Suprapubic skin (tissue), 4 donors: ENCODE results near the gene PPP2R3A. TPM values are rescaled to one million over a fixed set of nuclear protein-coding genes. Genes with fewer than 3 reads are reported as not detected.

Experiments
- DNase-seq, 2 donors: peaks; one replicate each; pipeline ENCODE4 v3.0.0-alpha.2; 2019; ENCODE audit warnings: low spot score in 2 of 2
- H3K27ac ChIP-seq: fragments of 200-600 bp; sonication (generic); one replicate; pipeline ENCODE4 v1.5.1; 2019
- H3K27me3 ChIP-seq: fragments of 200-600 bp; sonication (generic); one replicate; pipeline ENCODE4 v1.5.1; 2019
- H3K36me3 ChIP-seq: fragments of 200-600 bp; sonication (generic); one replicate; pipeline ENCODE4 v1.5.1; 2019
- H3K4me1 ChIP-seq: fragments of 200-600 bp; sonication (generic); one replicate; pipeline ENCODE4 v1.5.1; 2019
- H3K4me3 ChIP-seq: fragments of 200-600 bp; sonication (generic); one replicate; pipeline ENCODE4 v1.5.1; 2019; ENCODE audit warnings: mild to moderate bottlenecking
- H3K9me3 ChIP-seq: fragments of 200-600 bp; sonication (generic); one replicate; pipeline ENCODE4 v1.5.1; 2019
- EP300 ChIP-seq: sonication (generic); formaldehyde crosslinking; IDR thresholded peaks from one replicate; pipeline ENCODE4 v1.6.1; 2017; ENCODE audit warnings: antibody characterized with exemption
- POLR2A ChIP-seq, 2 donors: fragments of 450-650 bp; IDR thresholded peaks; one replicate each; pipeline ENCODE4 v1.6.1; 2017; ENCODE audit warnings: antibody characterized with exemption in 2 of 2, mild to moderate bottlenecking in 2 of 2, moderate library complexity in 2 of 2
- POLR2AphosphoS5 ChIP-seq, 3 donors: sonication (generic); formaldehyde crosslinking; IDR thresholded peaks; one replicate each; pipeline ENCODE4 v1.6.1; 2017; ENCODE audit warnings: antibody characterized with exemption in 3 of 3
- WGBS: methylation state at CpG from one replicate; pipeline ENCODE4 v1.1.5; 2018; 5-methylcytosine and 5-hydroxymethylcytosine counted together
- total RNA-seq, 4 donors: library from RNA; depleted of rRNA; stranded (reverse); fragments of >200 nt; gene quantifications; one replicate each; pipeline ENCODE4 v1.1.0, GENCODE V29; 2016
- TF ChIP-seq, protein P1 (sequence below), 2 donors: fragments of 200-600 bp in 1 of 2; fragments of 450-650 bp in 1 of 2; sonication (generic) in 1 of 2; IDR thresholded peaks; one replicate each; pipeline ENCODE4 v1.5.1; 2016 to 2019; ENCODE audit warnings: antibody characterized with exemption in 2 of 2, mild to moderate bottlenecking in 1 of 2, moderate library complexity in 1 of 2

Gene PPP2R3A
- total RNA-seq, 4 donors from 2014 or later: 51.2 to 71.7 (median 52.9) TPM

DNA sequence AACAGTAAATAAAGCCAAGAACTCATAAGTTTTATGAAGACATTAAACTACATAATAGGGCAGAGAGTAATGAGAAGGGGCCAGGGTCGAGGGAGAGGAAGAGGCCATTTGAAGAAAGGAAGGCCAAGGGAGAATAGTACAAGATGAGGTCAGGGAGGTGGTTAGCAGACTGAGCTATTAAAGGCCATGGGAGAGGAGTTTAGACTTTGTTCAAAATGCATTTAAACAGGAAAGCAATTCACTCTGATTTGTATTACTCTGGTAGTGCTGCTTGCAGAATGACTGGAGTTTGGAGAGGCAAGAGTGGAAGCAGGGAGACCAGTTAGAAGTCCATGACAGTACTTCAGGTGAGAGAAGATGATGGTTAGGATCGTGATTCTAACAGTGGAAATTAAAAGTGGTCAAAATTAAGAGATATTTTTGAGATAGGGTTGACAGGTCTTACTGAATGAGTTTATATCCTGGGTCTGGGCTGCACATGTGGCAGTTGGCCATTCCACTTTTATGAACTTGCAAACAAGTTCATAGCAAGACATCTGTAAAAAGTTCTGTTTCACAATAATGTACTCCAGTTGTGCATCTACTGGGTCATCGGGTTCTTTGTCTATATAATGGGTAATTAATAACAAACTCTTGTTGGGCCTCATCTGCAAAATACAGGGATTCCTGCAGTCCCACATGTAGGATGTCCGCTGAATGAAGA is 16.3 kb downstream of the PPP2R3A start:
- WGBS: 70% methylated on average over 4 of the region's 4 CpGs
- no peak for DNase-seq
- Histone ChIP-seq H3K4me1 (peaks cover 13% of the 10 kb centered on the region), H3K27ac (no peak overlapping the region), H3K36me3 (no peaks in the 10 kb centered on the region), H3K4me3 (no peak overlapping the region), H3K9me3 (no peaks in the 10 kb centered on the region), H3K27me3 (no peaks in the 10 kb centered on the region)
- no peak for TF ChIP-seq EP300
- TF ChIP-seq, protein P1, sequence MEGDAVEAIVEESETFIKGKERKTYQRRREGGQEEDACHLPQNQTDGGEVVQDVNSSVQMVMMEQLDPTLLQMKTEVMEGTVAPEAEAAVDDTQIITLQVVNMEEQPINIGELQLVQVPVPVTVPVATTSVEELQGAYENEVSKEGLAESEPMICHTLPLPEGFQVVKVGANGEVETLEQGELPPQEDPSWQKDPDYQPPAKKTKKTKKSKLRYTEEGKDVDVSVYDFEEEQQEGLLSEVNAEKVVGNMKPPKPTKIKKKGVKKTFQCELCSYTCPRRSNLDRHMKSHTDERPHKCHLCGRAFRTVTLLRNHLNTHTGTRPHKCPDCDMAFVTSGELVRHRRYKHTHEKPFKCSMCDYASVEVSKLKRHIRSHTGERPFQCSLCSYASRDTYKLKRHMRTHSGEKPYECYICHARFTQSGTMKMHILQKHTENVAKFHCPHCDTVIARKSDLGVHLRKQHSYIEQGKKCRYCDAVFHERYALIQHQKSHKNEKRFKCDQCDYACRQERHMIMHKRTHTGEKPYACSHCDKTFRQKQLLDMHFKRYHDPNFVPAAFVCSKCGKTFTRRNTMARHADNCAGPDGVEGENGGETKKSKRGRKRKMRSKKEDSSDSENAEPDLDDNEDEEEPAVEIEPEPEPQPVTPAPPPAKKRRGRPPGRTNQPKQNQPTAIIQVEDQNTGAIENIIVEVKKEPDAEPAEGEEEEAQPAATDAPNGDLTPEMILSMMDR (IDR thresholded peaks at IDR 0.05): no peak
- no peak for TF ChIP-seq POLR2A (IDR thresholded peaks at IDR 0.05)
- no peak for TF ChIP-seq POLR2AphosphoS5 (IDR thresholded peaks at IDR 0.05)

DNA sequence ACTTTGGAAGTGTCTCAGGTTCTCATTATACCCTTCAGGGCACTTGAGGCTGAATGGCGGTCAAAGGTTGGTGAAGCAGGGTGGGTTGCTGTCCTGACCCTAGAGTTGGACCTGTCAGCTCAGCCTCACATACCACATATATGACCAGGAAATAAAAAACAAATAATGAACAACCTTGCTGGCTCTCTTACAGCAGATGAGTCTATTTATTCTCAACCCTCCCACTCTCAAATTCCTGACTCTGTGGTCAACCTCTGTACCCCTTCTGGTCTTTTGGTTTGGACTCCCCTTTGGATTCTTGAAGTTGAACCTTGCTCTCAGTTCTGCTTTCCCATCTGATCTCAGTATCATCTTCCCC is 16.9 kb downstream of the PPP2R3A start:
- TF ChIP-seq POLR2A (IDR thresholded peaks at IDR 0.05): no peak
- no peak for TF ChIP-seq POLR2AphosphoS5 (IDR thresholded peaks at IDR 0.05)
- TF ChIP-seq, protein P1 (IDR thresholded peaks at IDR 0.05): no peak
- no peak for TF ChIP-seq EP300

DNA sequence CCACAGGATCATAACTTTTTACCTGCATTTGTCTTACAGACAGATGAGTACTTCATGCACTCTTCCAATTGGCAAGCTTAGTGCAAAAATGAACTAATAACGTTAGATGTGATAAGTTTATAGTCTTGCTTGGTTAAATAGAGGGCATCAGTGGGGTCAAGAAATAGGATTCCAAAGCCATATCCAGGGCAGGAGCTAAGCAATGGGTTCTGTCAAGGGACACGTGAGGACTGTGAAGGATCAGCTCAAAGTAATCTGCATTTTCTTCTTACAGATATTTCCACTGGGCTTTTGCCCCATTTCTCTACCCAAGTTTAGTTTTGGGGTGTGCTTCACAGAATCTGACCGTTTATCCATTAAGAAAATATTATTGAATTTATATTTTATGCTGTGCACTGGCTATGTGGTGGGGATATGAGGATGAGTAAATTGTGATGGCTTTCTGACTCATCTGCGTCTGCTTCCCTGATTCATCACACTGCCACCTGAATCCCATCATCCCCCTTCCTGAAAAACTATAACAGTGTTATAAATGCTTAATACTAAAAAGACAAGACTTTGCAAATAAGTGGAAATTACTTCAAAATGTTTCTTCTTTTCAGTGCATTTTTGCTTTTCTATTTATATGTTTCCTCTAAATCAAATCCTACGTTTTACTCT is 17.5 kb downstream of the PPP2R3A start:
- no peaks in the 10 kb centered on the region for H3K27me3 ChIP-seq
- H3K4me3 ChIP-seq: no peak overlapping the region
- peaks cover 13% of the 10 kb centered on the region for H3K4me1 ChIP-seq
- TF ChIP-seq POLR2AphosphoS5 (IDR thresholded peaks at IDR 0.05) (no peak), POLR2A (IDR thresholded peaks at IDR 0.05) (no peak), EP300 (no peak)
- TF ChIP-seq, protein P1 (IDR thresholded peaks at IDR 0.05): no peak
- 63% methylated on average over 5 of the region's 5 CpGs for WGBS
- no peaks in the 10 kb centered on the region for H3K36me3 ChIP-seq
- no peak for DNase-seq
- H3K27ac ChIP-seq: no peak overlapping the region
- H3K9me3 ChIP-seq: no peaks in the 10 kb centered on the region

More for the DNA sequence above, 16.9 kb downstream of the PPP2R3A start:
- DNase-seq: no peak
- Histone ChIP-seq H3K36me3 (no peaks in the 10 kb centered on the region), H3K4me1 (peaks cover 13% of the 10 kb centered on the region), H3K4me3 (no peak overlapping the region), H3K27me3 (no peaks in the 10 kb centered on the region), H3K27ac (no peak overlapping the region), H3K9me3 (no peaks in the 10 kb centered on the region)
- WGBS: 100% methylated on average over 1 of the region's 1 CpG

DNA sequence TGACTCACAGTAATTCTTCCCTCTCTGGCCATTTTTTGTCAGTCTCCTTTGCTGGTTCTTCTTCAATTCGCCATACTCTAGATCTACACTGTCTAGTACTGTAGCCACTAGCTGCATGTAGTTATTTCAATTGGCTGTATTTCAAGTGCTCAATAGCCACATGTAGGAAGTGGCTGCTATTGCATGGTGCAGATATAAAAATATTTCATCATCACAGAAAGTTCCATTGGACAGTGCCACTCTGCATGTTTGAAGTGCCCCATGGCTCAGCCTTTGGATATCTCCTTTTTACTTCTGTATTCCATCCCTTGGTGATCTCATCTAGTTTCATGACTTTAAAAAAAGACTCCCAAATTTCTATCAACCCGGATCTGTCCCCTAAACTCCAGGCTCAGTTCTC is 22.1 kb downstream of the PPP2R3A start:
- WGBS: 96% methylated on average over 2 of the region's 2 CpGs
- TF ChIP-seq POLR2AphosphoS5 (IDR thresholded peaks at IDR 0.05) (no peak), POLR2A (IDR thresholded peaks at IDR 0.05) (no peak), EP300 (no peak)
- TF ChIP-seq, protein P1 (IDR thresholded peaks at IDR 0.05): no peak
- H3K4me1 ChIP-seq: peaks cover 10% of the 10 kb centered on the region

DNA sequence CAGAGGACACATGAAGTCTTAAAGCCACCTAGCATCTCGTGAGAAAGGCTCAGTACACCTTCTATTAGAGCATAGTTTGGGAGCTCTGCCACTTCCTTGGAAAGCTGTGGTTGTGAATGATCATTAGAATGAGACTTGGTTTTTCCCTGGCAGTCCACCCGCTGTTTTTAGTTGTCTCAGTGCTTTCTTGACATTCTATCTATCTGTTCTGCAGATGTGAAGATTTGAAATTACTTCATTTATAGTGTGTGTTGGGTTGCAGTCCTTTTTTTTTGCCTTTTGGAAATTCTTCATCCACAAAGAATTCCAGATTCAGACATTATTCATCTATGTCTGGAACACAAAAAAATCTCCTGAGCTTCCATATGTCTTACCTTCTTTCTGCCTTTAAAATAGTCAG is 23.7 kb downstream of the PPP2R3A start:
- H3K27ac ChIP-seq: no peak overlapping the region
- no peak for DNase-seq
- H3K9me3 ChIP-seq: no peaks in the 10 kb centered on the region
- 40% methylated on average over 2 of the region's 2 CpGs for WGBS
- H3K27me3 ChIP-seq: no peaks in the 10 kb centered on the region
- no peak overlapping the region for H3K4me3 ChIP-seq
- peaks cover 6% of the 10 kb centered on the region for H3K4me1 ChIP-seq
- no peaks in the 10 kb centered on the region for H3K36me3 ChIP-seq
- no peak for TF ChIP-seq POLR2AphosphoS5 (IDR thresholded peaks at IDR 0.05)
- TF ChIP-seq POLR2A (IDR thresholded peaks at IDR 0.05): no peak
- TF ChIP-seq, protein P1 (IDR thresholded peaks at IDR 0.05): no peak
- TF ChIP-seq EP300: no peak

More for the DNA sequence above, 22.1 kb downstream of the PPP2R3A start:
- H3K9me3 ChIP-seq: no peaks in the 10 kb centered on the region
- no peaks in the 10 kb centered on the region for H3K36me3 ChIP-seq
- no peak overlapping the region for H3K27ac ChIP-seq
- DNase-seq: no peak
- no peaks in the 10 kb centered on the region for H3K27me3 ChIP-seq
- no peak overlapping the region for H3K4me3 ChIP-seq
